Measurements from ENCODE around the gene DGKI. TPM values are rescaled to one million over a fixed set of nuclear protein-coding genes. Genes with fewer than 3 reads are reported as not detected.

DGKI gene
- total and polyA plus RNA-seq, 2 donors (not counting 1 experiment from before 2014, with no cell fraction given): not detected

DNA sequence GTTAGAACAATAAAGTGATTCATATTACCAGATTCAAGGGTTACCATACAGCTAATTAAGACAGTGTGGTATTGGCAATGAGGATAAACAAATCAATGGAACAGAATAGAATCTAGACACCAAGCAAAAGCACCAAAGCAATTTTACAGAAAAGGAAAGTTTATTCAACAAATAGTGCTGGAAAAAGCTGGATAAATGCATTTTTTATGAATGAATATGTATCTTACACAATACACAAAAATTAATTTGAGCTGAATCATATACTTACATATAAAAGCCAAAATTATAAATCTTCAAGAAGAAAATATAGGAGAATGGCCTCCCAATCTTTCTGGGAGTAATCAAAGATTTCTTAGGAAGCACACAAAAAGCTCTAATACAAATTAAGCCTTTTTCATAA lies 282.8 kb downstream of the DGKI start:
- H3K9me3 Mint-ChIP-seq (ENCODE audit: insufficient read depth): no peaks in the 10 kb centered on the region

DNA sequence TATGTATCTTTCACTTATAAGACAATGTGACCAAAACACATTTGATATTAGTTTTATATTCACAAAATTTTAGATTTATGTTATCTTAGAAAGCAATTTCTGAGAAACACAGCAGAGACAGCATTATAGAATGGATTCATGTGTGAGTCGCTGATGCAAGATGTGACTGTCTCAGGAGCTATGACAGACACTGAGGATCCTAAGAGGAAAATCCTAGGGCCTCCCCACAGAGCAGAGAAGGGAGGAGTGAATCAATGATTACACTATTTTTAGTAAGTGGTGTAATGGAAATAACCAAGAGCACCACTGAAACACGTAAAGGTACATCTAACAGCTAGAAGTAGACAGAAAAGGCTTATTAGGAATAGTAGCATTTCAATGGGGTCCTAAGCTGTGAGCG lies 299.3 kb downstream of the DGKI start:
- Histone ChIP-seq H3K9me3 (ENCODE audit: control extremely low read depth in 1 of 3, control insufficient read depth in 2 of 3, insufficient read depth in 1 of 3, low read length in 2 of 3) (no peaks in the 10 kb centered on the region), H3K9ac (ENCODE audit: low read length) (no peak overlapping the region), H3K4me3 (ENCODE audit: control extremely low read depth in 1 of 5, extremely low read depth in 1 of 5, insufficient read depth in 1 of 5, low read depth in 2 of 5, low read length in 4 of 5) (no peak overlapping the region), H3K27me3 (replicated peaks in 1 of 4; ENCODE audit: control extremely low read depth in 1 of 4, control insufficient read depth in 3 of 4, insufficient read depth in 4 of 4, low read length in 3 of 4) (no peaks in the 10 kb centered on the region), H2AFZ (ENCODE audit: insufficient read depth, low read depth, low read length, poor library complexity, severe bottlenecking) (no peak overlapping the region), H4K20me1 (ENCODE audit: control insufficient read depth, insufficient read depth, low read length, poor library complexity, severe bottlenecking) (no peaks in the 10 kb centered on the region), H3K79me2 (ENCODE audit: control insufficient read depth, insufficient read depth, low read length) (no peaks in the 10 kb centered on the region), H3K36me3 (replicated peaks in 1 of 2; ENCODE audit: control extremely low read depth in 1 of 2, control insufficient read depth in 1 of 2, extremely low read depth in 1 of 2, insufficient read depth in 2 of 2, low read length in 1 of 2) (no peaks in the 10 kb centered on the region), H3K27ac (ENCODE audit: low read length in 2 of 2) (no peak overlapping the region), H3K4me1 (ENCODE audit: control insufficient read depth in 2 of 2, insufficient read depth in 2 of 2, low read length in 2 of 2) (no peaks in the 10 kb centered on the region), H3K4me2 (replicated peaks; ENCODE audit: low read depth, low read length, poor library complexity, severe bottlenecking) (no peak overlapping the region)
- no peaks in the 10 kb centered on the region for H3K27me3 Mint-ChIP-seq
- no peak overlapping the region for H3K4me3 Mint-ChIP-seq
- TF ChIP-seq CTCF (IDR thresholded peaks at IDR 0.05) (no peak), EZH2 (IDR thresholded peaks at IDR 0.05; ENCODE audit: borderline replicate concordance, insufficient read depth, low read depth, low read length, poor library complexity, severe bottlenecking) (no peak)
- no peak overlapping the region for H3K27ac Mint-ChIP-seq
- no peaks in the 10 kb centered on the region for H3K9me3 Mint-ChIP-seq (ENCODE audit: insufficient read depth)
- intact Hi-C loops (cut with micrococcal nuclease): no loop called here
- DNase-seq (no peak), ATAC-seq (ENCODE audit: low read depth) (no peak)
- POLR2A ChIA-PET: no interaction called here
- WGBS (ENCODE audit: insufficient coverage): 88% methylated on average over 3 of the region's 3 CpGs
- CTCF ChIA-PET: no interaction called here
- no peaks in the 10 kb centered on the region for H3K4me1 Mint-ChIP-seq

More for the DNA sequence above, 282.8 kb downstream of the DGKI start:
- Histone ChIP-seq H3K27ac (ENCODE audit: low read length in 2 of 2) (no peak overlapping the region), H2AFZ (ENCODE audit: insufficient read depth, low read depth, low read length, poor library complexity, severe bottlenecking) (no peak overlapping the region), H3K4me2 (replicated peaks; ENCODE audit: low read depth, low read length, poor library complexity, severe bottlenecking) (no peak overlapping the region), H3K27me3 (replicated peaks in 1 of 4; ENCODE audit: control extremely low read depth in 1 of 4, control insufficient read depth in 3 of 4, insufficient read depth in 4 of 4, low read length in 3 of 4) (no peaks in the 10 kb centered on the region), H4K20me1 (ENCODE audit: control insufficient read depth, insufficient read depth, low read length, poor library complexity, severe bottlenecking) (no peaks in the 10 kb centered on the region), H3K4me3 (ENCODE audit: control extremely low read depth in 1 of 5, extremely low read depth in 1 of 5, insufficient read depth in 1 of 5, low read depth in 2 of 5, low read length in 4 of 5) (no peak overlapping the region), H3K9me3 (ENCODE audit: control extremely low read depth in 1 of 3, control insufficient read depth in 2 of 3, insufficient read depth in 1 of 3, low read length in 2 of 3) (no peaks in the 10 kb centered on the region), H3K79me2 (ENCODE audit: control insufficient read depth, insufficient read depth, low read length) (no peaks in the 10 kb centered on the region), H3K4me1 (ENCODE audit: control insufficient read depth in 2 of 2, insufficient read depth in 2 of 2, low read length in 2 of 2) (no peaks in the 10 kb centered on the region), H3K36me3 (replicated peaks in 1 of 2; ENCODE audit: control extremely low read depth in 1 of 2, control insufficient read depth in 1 of 2, extremely low read depth in 1 of 2, insufficient read depth in 2 of 2, low read length in 1 of 2) (no peaks in the 10 kb centered on the region), H3K9ac (ENCODE audit: low read length) (no peak overlapping the region)
- ATAC-seq (ENCODE audit: low read depth) (no peak), DNase-seq (no peak)
- H3K4me3 Mint-ChIP-seq: no peak overlapping the region
- intact Hi-C loops (cut with micrococcal nuclease): no loop called here
- TF ChIP-seq EZH2 (IDR thresholded peaks at IDR 0.05; ENCODE audit: borderline replicate concordance, insufficient read depth, low read depth, low read length, poor library complexity, severe bottlenecking) (no peak), CTCF (IDR thresholded peaks at IDR 0.05) (no peak)
- CTCF ChIA-PET: no interaction called here
- H3K27me3 Mint-ChIP-seq: no peaks in the 10 kb centered on the region
- POLR2A ChIA-PET: no interaction called here
- no peaks in the 10 kb centered on the region for H3K4me1 Mint-ChIP-seq
- H3K27ac Mint-ChIP-seq: no peak overlapping the region

Data from B cell (primary cell).